GM19397 (cell line): ENCODE measurements around the gene PRKN.
"Not testable (repeated sequence)": the region's sequence is repeated elsewhere in the genome, so short reads cannot be mapped to it uniquely, and the experiment has no call there.

Experiments
- ATAC-seq: cut with Tn5 transposase; IDR thresholded peaks from one replicate; pipeline ENCODE4 v1.9.1; 2021; ENCODE audit warnings: mild to moderate bottlenecking, moderate library complexity; ENCODE audit not compliant: unreplicated experiment

PRKN gene

DNA sequence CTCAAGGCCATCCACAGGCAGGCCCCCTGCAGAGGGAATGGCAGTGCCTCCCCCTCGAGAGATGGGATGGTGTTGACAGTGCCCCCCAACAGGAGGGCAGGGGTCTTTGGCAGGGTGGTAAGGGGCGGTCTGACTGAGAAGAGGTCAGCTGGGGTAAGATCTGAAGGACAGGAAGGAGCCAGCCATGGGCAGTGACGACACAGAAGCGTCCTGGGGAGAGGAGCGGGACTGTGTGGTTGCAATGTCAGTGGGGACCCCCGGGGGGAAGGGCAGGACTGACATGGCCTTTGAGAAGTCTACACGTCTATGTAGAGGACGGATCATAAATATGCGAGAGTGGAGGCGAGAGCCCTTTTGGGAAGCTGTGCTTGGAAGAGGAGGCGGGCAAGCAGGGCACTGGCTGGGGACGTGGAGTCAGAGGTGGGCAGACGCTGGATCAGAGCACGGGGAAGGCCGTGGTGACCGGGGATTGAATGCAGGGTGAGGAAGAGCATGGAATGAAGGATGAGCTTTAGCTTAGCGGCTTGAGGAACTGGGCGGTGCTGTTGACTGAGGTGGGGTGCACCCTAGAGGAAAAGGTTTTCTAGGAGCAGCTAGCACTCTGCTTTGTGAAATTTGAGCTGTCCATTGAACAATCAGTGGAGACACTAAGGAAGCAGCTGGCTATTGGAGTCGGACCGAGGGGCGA, 1371.3 kb downstream of the PRKN start:
- ATAC-seq = no peak

DNA sequence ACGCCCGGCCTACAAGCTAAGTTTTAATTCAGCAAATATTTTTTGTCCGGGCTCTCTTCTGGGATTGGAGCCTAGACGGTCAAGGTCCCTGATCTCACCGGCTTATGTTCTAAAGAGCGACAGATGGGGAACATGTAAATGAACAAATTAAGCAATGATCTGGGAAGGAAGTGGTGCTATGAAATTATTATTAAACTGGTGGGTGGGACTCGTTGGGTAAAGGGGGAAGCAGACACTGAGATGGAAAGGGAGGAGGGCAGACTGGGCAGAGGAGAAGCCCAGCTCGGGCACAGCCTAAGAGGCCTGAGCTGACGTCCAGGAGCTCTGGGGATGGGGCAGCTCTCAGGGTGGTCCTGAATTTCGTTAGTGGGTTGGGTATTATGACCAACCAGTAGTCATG, 1371.9 kb downstream of the PRKN start:
- no peak for ATAC-seq

DNA sequence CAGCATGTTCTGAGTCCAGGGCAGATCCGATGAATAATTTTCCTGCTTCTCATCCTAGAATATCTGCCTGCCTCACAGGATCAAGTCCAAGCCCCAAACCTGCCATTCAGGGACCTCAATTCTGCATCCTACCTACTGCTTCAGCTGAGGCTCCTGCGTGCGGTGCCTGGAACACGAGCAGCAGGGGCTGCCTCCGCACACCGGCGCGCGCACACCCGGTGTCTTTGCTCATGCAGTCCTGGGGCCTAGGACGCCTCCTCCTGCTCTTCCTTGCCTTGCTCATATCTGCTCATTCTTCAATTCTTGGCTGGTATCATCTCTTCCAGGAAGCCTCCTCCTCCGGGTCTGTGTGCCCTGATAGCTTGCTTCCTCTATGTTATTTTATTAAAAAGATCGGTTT, 1372.6 kb downstream of the PRKN start:
- ATAC-seq = no peak

DNA sequence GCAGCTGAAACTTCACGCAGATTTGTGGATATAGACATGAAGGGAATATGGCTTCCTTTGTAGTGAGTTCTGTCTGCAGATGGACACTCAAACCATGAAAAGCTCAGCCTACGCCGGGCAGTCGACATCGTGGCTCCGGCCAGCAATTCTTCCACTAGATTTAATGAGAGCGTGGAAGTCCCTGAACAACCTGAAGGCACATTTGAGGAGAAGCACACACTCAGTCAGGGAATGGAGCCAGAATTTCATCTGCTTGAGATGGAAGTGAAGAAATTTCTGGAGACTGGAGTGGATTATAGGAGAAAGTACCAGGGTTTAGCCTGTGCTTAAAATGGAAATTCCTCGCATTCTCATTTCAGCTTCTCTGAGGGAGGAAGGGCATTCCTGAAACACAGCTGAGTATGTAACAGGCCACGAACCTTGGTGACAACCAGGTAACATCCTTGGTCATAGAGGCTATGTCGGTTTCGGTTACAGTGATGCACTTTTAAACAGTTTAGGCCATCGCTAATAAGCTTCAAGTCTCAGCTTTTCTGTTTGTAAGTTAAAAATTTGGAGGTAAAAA, 1373.2 kb downstream of the PRKN start:
- ATAC-seq = no peak

DNA sequence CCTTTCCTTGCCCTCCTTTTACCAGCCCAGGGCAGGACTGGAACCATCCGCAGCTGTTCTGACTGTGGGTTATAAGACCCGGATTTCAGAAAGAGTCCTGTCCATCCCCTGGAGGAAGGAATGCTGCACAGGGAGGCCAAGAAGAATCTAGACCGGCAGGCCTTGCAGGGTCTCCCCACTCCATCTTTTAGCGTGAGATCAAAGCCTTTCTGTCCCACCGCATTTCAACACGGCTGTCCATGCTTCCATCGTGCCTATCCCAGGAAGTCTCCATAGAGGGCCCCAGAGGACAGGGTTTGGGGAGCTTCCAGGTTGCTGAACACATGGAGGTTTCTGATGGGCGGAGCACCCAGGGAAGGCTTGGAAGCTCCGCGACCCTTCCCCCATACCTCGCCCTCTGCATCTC, 1374.4 kb downstream of the PRKN start:
- ATAC-seq = no peak

DNA sequence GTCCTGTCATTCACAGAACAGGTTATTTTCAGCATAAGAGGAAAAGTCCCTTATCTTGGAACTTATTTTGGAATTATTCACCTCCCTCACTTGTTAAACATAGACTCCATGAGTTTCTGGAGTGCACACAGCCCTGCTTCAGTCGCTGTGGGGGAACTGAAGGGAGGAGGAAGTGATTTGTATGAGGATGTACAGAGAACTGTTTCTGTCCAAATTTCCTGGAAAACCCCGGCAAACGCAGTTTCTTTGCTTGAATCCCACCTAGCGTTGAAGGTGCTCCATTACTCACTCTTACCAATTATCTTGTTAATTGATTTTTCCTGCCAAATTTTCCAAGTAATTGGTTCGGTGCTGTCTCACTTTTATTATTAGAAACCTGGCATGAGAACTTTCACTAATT, 1375.7 kb downstream of the PRKN start:
- ATAC-seq = no peak

DNA sequence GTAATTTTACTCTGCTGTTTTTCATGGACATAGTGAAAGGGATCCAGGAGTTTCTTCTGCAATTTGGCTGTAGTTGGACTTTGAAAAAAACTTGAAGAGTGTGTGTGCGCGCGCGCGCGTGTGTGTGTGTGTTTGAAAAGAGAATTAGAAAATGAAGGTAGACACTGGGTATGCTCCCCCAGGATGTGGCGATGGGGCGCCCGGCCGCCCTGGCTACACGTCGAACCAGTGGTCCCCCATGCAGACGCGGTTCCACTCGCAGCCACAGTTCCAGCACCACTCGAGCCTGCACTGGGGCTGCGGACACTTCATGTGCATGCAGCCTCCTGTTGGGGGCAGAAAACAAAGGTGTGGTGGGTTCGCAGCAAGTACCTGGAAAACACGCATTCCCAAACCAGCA, 1377.7 kb downstream of the PRKN start:
- no peak for ATAC-seq

DNA sequence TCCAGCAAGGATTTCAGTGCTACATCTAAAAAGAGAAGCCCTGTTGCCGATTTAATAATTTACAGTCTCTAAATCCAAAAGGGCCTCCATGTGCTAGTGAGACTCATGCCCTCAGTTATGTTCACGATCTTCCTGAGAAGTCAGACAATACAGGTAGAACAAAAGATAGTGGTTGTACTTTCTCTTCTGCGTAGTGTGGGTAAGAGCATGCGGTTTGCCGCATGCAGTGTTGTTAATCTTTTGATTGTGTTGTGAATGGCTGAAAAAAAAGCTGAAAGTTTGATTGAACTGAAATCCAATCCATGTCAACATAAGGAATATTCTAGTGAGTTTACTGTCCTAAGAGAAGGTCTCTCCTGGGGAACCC, 1379.0 kb downstream of the PRKN start:
- no peak for ATAC-seq

DNA sequence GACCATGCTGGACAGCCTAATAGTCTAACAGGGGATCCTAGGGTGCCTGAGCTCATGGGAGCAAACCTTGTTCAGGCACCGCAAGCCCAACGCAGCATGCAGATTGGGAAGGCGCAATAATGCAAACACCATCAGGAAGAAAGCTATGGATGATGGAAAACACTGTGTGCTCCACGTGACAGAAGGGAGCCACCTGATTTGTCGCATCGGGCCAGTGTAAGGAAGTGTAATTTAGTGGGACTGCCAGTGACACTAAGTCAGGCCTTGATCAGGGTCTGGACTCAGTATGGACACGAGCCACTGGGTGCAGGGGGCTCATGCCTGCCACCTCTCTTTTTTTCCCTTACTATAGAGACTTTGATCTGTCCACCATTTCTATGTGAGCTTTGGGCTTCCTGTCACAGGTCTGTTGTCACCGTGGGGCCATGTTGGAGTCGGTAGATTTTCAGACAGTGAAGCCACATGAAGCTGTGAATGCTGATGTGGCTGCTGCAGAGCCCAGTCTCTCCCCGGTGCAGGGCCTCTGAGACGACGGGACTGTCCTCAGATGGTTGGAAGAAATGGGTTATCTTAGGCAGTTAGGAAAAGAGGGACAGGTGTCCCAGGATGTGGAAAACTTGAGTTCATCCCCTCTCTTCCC, 1379.5 kb downstream of the PRKN start:
- ATAC-seq = no peak

DNA sequence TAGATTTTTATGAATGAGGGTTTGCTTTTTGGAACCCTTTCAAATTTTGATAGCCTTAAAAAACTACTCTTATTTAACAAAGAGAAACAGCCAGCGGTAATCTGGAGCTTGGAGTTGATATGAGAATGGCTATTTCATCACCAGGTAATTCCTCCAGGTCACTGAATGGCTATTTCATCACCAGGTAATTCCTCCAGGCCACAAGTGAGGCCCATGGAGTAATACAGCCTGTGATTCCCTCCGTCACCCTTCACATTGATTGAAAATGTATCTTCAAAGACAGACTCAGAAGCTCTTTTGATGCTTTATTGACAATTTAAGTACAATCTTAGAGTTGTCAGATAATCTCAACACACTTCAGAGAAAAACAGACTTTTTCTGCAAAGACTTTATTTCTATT, 1380.4 kb downstream of the PRKN start:
- no peak for ATAC-seq

DNA sequence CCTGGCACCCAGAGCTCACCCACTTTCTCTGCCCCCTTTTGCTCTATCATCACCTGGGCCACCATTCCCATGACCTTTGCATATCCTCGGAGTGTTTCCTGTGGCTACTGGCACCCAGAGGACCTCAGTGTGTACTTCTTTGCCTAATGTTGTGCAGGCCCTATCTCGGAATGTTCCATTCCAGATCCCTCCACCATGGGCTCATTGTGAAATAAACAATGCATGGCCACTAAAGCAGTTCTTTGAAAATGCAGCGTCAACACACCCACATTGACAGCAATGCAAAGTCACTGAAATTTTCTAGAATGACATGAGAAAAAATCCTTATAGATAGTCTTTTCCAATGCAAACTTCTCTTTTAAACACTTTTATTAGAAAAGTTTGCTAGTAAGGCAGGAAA, 1380.8 kb downstream of the PRKN start:
- ATAC-seq = no peak

DNA sequence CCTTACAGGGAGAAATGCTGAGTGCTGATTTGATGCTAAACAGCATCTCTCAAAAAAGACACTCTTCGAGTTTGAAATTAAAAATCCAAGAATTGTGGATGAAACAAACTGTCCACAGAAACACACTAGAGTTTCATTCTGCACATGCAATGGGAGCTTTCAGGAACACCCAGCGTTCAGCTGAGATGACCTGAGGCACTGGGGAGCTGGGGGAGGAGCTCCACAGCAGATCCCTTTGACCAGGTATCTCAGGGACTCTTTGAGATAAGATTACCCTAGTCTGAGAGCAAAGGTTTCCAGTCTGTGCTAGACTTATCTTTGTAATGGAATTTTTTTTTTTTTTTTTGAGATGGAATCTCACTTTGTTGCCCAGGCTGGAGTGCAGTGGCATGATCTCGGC, 1382.9 kb downstream of the PRKN start:
- ATAC-seq = no peak

DNA sequence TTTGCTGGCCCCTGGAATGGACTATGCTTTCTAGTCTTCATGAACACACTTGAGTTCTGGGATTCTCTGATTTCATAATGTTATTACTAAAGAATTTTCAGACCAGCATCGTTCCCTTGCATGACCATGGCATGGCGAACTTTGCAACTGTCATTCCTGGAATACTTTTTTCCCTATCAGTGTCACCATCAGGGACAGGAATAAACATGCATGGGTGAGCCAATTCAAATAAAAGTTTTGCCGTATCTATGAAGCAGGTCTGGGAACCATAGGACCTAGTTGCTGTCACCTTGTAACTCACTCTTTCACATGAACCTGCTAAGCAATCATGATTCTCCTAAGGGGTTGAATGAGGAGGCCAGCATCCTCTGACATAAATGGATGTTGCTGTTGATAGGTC, 1385.5 kb downstream of the PRKN start:
- no peak for ATAC-seq

DNA sequence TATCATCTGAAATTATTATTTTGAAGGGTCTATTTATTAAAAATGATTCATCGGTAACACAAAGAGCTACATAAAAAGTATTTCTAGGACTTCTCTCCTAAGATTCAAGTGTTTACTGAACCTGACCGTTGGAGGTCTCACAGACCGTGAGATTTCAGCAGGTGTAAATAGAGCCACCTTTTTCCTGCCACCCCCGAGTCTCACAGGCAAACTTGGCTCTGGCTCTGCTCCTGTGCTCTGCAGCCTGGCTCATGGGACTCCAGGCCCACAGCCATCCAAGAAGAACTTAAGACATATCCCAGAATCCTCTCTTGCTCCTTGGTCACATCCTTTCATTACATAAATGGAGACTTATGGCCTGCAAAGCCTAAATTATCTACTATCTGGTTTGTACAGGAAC, 1385.9 kb downstream of the PRKN start:
- no peak for ATAC-seq

DNA sequence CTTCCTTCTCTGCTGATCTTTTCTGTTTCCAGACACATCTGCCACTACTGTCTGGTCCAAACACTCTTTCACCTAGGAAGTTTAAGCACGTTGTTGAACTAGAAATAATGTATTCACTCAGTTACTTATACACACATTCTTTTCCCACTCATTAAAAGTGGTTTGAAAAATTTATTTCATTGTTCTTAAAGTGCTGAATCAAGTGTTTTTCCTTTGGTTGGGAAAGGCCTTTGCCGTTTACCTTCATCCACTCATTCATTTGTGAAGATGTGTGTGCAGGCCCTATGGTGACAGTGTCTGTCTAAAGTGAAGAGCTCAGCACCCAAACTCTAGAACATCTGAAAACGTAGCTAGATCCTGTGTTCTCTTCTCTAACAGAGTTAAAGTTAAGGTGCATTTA, 1389.6 kb downstream of the PRKN start:
- ATAC-seq = no peak

DNA sequence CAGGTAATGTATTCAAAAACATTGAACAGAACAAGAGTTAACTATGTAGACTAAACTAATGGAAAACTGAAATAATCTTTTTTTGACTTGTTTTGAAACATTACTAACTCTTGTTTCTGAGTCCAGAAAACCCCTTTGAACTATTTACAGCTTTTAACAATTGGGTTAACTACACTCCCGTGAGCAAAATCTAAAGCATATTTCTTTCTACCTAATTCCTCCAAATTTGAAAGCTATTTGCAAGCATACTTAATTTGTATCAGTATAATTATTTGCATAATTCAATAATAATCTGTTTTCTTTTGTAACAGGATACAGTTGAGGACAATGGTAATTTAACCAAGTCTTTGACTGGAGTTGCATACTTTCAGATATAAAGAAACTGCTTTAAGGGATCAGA, 1391.1 kb downstream of the PRKN start:
- ATAC-seq = no peak

DNA sequence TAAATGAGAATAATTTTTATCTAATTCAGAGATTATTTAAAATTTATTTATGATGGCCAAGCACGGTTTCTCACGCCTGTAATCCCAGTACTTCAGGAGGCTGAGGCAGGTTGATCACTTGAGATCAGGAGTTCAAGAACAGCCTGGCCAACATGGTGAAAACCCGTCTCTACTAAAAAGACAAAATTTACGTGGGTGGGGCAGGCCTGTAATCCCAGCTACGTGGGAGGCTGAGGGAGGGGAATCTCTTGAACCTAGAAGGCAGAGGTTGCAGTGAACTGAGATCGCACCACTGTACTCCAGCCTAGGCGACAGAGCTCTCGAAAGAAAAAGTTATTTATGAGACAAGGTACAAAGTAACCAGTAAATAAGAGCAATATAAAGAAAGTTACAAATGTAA, 1394.2 kb downstream of the PRKN start:
- ATAC-seq = no peak

DNA sequence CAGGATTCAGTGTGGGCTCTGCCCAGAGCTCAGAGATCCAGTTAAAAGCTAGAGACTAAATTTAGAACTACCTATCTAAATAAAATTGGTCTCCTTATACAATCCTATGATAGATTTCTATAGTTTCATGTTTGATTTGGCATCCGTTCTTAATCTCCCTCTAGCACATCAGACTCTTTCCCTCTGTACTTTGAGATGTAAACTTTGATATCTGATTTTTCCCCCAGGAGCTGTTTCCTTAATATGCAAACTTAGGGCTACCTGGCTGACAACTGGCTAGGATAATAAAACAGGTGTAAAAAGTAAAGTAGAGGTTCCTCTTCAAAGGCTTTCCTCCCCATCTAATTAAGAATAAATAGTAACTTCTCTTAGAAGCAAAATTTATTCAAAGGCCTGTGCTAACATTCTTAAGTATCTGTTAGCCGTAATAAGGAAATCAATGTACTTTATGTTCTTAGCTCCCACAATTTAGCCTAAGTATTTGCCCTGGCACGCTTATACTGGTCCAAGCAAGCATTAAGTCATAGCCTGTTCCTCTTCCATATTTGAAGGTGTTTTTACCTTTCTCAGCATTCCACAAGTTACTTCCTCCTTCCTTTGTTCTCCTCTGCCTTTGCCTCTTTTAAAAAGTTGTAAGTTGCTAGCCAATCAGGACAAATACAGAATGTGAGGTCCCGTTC, 1396.0 kb downstream of the PRKN start:
- ATAC-seq = not testable (repeated sequence)

DNA sequence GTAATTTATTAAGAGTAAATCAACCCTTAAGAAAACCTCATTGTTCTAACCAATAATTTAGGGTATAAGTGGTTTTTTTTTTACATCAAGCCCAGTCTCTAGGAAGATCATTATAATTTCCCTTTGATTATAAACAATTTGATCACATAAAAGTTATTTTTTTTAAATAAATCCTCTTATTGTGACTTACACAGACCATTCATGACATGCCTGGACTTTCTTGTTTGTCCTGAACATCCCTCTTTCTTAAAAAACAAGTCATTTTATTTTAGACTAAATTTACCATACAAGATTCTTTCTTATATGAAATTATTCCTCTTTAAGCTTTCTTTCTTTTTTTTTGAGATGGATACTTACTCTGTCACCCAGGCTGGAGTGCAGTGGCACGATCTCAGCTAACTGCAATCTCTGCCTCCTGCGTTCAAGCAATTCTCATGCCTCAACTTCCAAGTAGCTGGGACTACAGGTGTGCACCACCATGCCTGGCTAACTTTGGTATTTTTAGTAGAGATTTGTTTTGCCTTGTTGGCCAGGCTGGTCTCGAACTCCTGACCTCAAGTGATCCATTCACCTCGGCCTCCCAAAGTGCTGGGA, 1400.1 kb downstream of the PRKN start:
- ATAC-seq = no peak

DNA sequence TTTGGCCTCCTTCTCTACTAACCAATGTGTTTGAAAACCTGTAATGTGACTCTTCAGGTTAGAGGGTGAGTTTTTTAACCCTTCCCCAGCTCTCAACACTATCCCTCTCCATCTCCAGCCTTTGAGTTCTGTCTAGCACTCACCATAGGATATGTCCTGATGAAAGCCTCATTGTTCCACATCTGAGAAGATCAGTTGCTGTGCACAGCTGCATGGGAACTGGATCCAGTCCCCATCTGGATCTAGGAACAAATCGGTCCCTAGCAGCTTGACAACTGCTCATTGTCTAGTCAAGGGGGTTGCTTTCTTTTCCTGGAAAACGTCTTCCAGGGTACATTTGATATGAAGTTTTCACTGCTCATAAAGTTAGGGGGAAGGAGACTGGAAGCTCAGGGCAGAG, 1408.3 kb downstream of the PRKN start:
- ATAC-seq = no peak

DNA sequence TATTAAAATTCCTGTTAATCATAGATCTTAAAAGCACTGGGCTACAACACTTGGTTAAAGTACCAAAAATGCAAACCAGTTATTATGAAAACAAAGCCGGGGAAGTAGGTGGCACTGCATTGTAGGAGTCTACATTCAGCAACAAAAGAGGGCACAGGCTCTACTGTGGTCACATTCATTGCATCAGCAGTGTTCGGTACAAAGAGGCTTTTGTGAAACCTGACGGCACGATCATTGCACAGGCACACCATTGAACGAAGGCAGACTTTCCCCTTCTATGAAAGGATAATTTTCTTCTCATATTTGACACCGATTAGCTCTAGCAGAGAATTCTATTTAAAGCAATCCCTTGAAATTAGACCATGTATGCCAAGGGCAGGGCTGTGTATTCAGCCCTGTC, 1409.1 kb downstream of the PRKN start:
- no peak for ATAC-seq

DNA sequence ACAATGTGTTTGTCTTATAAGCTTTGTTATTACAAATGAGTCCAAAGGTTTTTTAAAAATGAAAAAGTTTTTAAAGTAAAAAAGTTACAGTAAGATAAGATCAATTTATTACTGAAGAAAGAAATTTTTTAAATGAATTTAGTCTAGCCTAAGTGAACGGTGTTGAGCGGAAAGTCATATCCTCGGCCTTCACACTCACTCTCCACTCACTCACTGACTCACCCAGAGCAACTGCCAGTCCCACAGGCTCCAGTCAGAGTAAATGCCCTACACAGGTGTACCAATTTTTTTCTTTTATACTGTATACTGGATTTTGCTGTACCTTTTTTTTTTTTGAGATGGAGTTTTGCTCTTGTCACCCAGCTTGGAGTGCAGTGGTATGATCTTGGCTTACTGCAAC, 1411.0 kb downstream of the PRKN start:
- ATAC-seq = no peak
